Measurements from ENCODE around the gene NGFR.

The NGFR gene

GRCh38 chr17:49518346-49519078, 23.4 kb downstream of the NGFR start:
- H3K36me3 ChIP-seq (ENCODE audit: insufficient read depth, low read length), result no peaks in the 10 kb centered on the region

GRCh38 chr17:49519781-49520180, 24.7 kb downstream of the NGFR start:
- H3K36me3 ChIP-seq (ENCODE audit: insufficient read depth, low read length), result no peaks in the 10 kb centered on the region
- no peak overlapping the region for H3K27ac ChIP-seq (ENCODE audit: low read depth, low read length)
- peaks cover 4% of the 10 kb centered on the region; the same call in 1 of the 2 replicates for H3K27me3 ChIP-seq (ENCODE audit: insufficient read depth, low read length)
- no peak overlapping the region for H3K4me3 ChIP-seq (ENCODE audit: low read depth, low read length)
- H3K4me1 ChIP-seq (ENCODE audit: control insufficient read depth, insufficient read depth, low read length, unreplicated experiment), result peaks cover 15% of the 10 kb centered on the region
- no peaks in the 10 kb centered on the region for H3K79me2 ChIP-seq (ENCODE audit: control insufficient read depth, insufficient read depth, low read length, unreplicated experiment)
- H2AFZ ChIP-seq (ENCODE audit: low read length, unreplicated experiment), result no peak overlapping the region

More at GRCh38 chr17:49518346-49519078, 23.4 kb downstream of the NGFR start:
- Histone ChIP-seq H3K27me3 (ENCODE audit: insufficient read depth, low read length) (peaks cover 4% of the 10 kb centered on the region; the same call in 1 of the 2 replicates), H3K79me2 (ENCODE audit: control insufficient read depth, insufficient read depth, low read length, unreplicated experiment) (no peaks in the 10 kb centered on the region), H3K4me3 (ENCODE audit: low read depth, low read length) (no peak overlapping the region), H3K27ac (ENCODE audit: low read depth, low read length) (no peak overlapping the region), H3K4me1 (ENCODE audit: control insufficient read depth, insufficient read depth, low read length, unreplicated experiment) (peaks cover 19% of the 10 kb centered on the region), H2AFZ (ENCODE audit: low read length, unreplicated experiment) (no peak overlapping the region)

- peaks cover 4% of the 10 kb centered on the region; the same call in 1 of the 2 replicates for H3K27me3 ChIP-seq (ENCODE audit: insufficient read depth, low read length)
- H3K4me3 ChIP-seq (ENCODE audit: low read depth, low read length), result no peak overlapping the region
- no peaks in the 10 kb centered on the region for H3K36me3 ChIP-seq (ENCODE audit: insufficient read depth, low read length)
- H3K4me1 ChIP-seq (ENCODE audit: control insufficient read depth, insufficient read depth, low read length, unreplicated experiment), result peaks cover 7% of the 10 kb centered on the region
- H2AFZ ChIP-seq (ENCODE audit: low read length, unreplicated experiment), result no peak overlapping the region
- no peaks in the 10 kb centered on the region for H3K79me2 ChIP-seq (ENCODE audit: control insufficient read depth, insufficient read depth, low read length, unreplicated experiment)
- no peak overlapping the region for H3K27ac ChIP-seq (ENCODE audit: low read depth, low read length)
These were observed 25.4 kb downstream of the NGFR start for GRCh38 chr17:49520386-49521087.

- no peaks in the 10 kb centered on the region for H3K36me3 ChIP-seq (ENCODE audit: insufficient read depth, low read length)
- peaks cover 2% of the 10 kb centered on the region for H3K4me1 ChIP-seq (ENCODE audit: control insufficient read depth, insufficient read depth, low read length, unreplicated experiment)
- peaks cover 4% of the 10 kb centered on the region; the same call in 1 of the 2 replicates for H3K27me3 ChIP-seq (ENCODE audit: insufficient read depth, low read length)
- no peaks in the 10 kb centered on the region for H3K79me2 ChIP-seq (ENCODE audit: control insufficient read depth, insufficient read depth, low read length, unreplicated experiment)
- no peak overlapping the region for H3K4me3 ChIP-seq (ENCODE audit: low read depth, low read length)
- H2AFZ ChIP-seq (ENCODE audit: low read length, unreplicated experiment), result no peak overlapping the region
- H3K27ac ChIP-seq (ENCODE audit: low read depth, low read length), result no peak overlapping the region
These were observed 26.0 kb downstream of the NGFR start for GRCh38 chr17:49521088-49521450.

- H3K4me3 ChIP-seq (ENCODE audit: low read depth, low read length), result no peak overlapping the region
- no peak overlapping the region for H3K27ac ChIP-seq (ENCODE audit: low read depth, low read length)
- no peaks in the 10 kb centered on the region for H3K4me1 ChIP-seq (ENCODE audit: control insufficient read depth, insufficient read depth, low read length, unreplicated experiment)
- H3K79me2 ChIP-seq (ENCODE audit: control insufficient read depth, insufficient read depth, low read length, unreplicated experiment), result no peaks in the 10 kb centered on the region
- H2AFZ ChIP-seq (ENCODE audit: low read length, unreplicated experiment), result no peak overlapping the region
- peaks cover 9% of the 10 kb centered on the region; the same call in 1 of the 2 replicates for H3K27me3 ChIP-seq (ENCODE audit: insufficient read depth, low read length)
- no peaks in the 10 kb centered on the region for H3K36me3 ChIP-seq (ENCODE audit: insufficient read depth, low read length)
These were observed 26.6 kb downstream of the NGFR start for GRCh38 chr17:49521471-49522356.

GRCh38 chr17:49522357-49522890, 27.3 kb downstream of the NGFR start:
- Histone ChIP-seq H3K79me2 (ENCODE audit: control insufficient read depth, insufficient read depth, low read length, unreplicated experiment) (no peaks in the 10 kb centered on the region), H3K27me3 (ENCODE audit: insufficient read depth, low read length) (peaks cover 14% of the 10 kb centered on the region; the same call in 1 of the 2 replicates), H3K4me1 (ENCODE audit: control insufficient read depth, insufficient read depth, low read length, unreplicated experiment) (no peaks in the 10 kb centered on the region)

GRCh38 chr17:49523196-49523595, 28.1 kb downstream of the NGFR start:
- no peak overlapping the region for H3K4me3 ChIP-seq (ENCODE audit: low read depth, low read length)
- H3K27ac ChIP-seq (ENCODE audit: low read depth, low read length), result no peak overlapping the region
- no peaks in the 10 kb centered on the region for H3K36me3 ChIP-seq (ENCODE audit: insufficient read depth, low read length)
- H3K27me3 ChIP-seq (ENCODE audit: insufficient read depth, low read length), result peaks cover 20% of the 10 kb centered on the region
- H3K4me1 ChIP-seq (ENCODE audit: control insufficient read depth, insufficient read depth, low read length, unreplicated experiment), result no peaks in the 10 kb centered on the region
- no peaks in the 10 kb centered on the region for H3K79me2 ChIP-seq (ENCODE audit: control insufficient read depth, insufficient read depth, low read length, unreplicated experiment)
- no peak overlapping the region for H2AFZ ChIP-seq (ENCODE audit: low read length, unreplicated experiment)

More at GRCh38 chr17:49522357-49522890, 27.3 kb downstream of the NGFR start:
- Histone ChIP-seq H3K4me3 (ENCODE audit: low read depth, low read length) (no peak overlapping the region), H3K27ac (ENCODE audit: low read depth, low read length) (no peak overlapping the region), H3K36me3 (ENCODE audit: insufficient read depth, low read length) (no peaks in the 10 kb centered on the region), H2AFZ (ENCODE audit: low read length, unreplicated experiment) (no peak overlapping the region)

GRCh38 chr17:49523706-49524472, 28.8 kb downstream of the NGFR start:
- Histone ChIP-seq H3K79me2 (ENCODE audit: control insufficient read depth, insufficient read depth, low read length, unreplicated experiment) (no peaks in the 10 kb centered on the region), H3K27me3 (ENCODE audit: insufficient read depth, low read length) (peaks cover 22% of the 10 kb centered on the region), H3K4me1 (ENCODE audit: control insufficient read depth, insufficient read depth, low read length, unreplicated experiment) (no peaks in the 10 kb centered on the region), H3K36me3 (ENCODE audit: insufficient read depth, low read length) (no peaks in the 10 kb centered on the region), H3K27ac (ENCODE audit: low read depth, low read length) (no peak overlapping the region), H3K4me3 (ENCODE audit: low read depth, low read length) (no peak overlapping the region), H2AFZ (ENCODE audit: low read length, unreplicated experiment) (no peak overlapping the region)

GRCh38 chr17:49524473-49525359, 29.6 kb downstream of the NGFR start:
- H3K4me1 ChIP-seq (ENCODE audit: control insufficient read depth, insufficient read depth, low read length, unreplicated experiment), result no peaks in the 10 kb centered on the region

More at GRCh38 chr17:49524473-49525359, 29.6 kb downstream of the NGFR start:
- Histone ChIP-seq H3K27me3 (ENCODE audit: insufficient read depth, low read length) (peaks cover 24% of the 10 kb centered on the region), H3K4me3 (ENCODE audit: low read depth, low read length) (no peak overlapping the region), H3K79me2 (ENCODE audit: control insufficient read depth, insufficient read depth, low read length, unreplicated experiment) (no peaks in the 10 kb centered on the region), H2AFZ (ENCODE audit: low read length, unreplicated experiment) (no peak overlapping the region), H3K36me3 (ENCODE audit: insufficient read depth, low read length) (no peaks in the 10 kb centered on the region), H3K27ac (ENCODE audit: low read depth, low read length) (no peak overlapping the region)
